RWPE1 (cell line): ENCODE results near the gene PRR15L.

Experiments used
- CTCF ChIA-PET: fragments of 350-600 bp; sonication (Branson Sonifier 250); formaldehyde crosslinking; extraction: SDS; loops from one replicate; lab custom pipeline; 2021; lab: Yijun Ruan, JAX
- POLR2A ChIA-PET: fragments of 400-600 bp; formaldehyde crosslinking; extraction: SDS; loops from one replicate; lab custom pipeline; 2020; ENCODE audit warnings: antibody characterized with exemption; ENCODE audit not compliant: low non-redundant PET; lab: Yijun Ruan, JAX
- DNase-seq: peaks from one replicate; pipeline ENCODE4 v3.0.0; 2012; ENCODE audit warnings: low spot score
- H3K27ac ChIP-seq: fragments of 450-650 bp; 2 replicates; pipeline ENCODE4 v1.5.1; 2017
- TF ChIP-seq, protein P1 (sequence below): fragments of 450-650 bp; conservative IDR thresholded peaks from 2 replicates; pipeline ENCODE4 v1.5.1; 2017; ENCODE audit warnings: low read depth, mild to moderate bottlenecking

Gene PRR15L

DNA sequence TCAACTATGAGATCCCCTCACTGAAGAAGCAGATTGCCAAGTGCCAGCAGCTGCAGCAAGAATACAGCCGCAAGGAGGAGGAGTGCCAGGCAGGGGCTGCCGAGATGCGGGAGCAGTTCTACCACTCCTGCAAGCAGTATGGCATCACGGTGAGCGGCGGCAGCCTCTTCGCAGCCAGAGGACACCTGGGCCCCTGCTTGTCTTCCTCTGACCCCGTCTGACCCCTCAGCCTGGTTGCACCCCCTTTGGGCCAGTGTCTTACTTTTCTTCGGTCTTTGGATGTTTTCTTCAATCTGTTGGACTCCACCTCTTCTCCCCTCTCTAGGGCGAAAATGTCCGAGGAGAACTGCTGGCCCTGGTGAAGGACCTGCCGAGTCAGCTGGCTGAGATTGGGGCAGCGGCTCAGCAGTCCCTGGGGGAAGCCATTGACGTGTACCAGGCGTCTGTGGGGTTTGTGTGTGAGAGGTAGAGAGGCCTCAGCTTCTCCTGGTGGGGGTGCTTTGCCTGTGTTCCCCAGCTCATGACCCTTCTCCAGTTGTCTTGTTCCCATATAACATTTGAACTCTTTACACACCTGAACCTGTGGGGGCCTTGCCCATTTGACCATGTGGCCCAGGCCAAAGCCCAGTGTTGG is 17.6 kb upstream of the PRR15L start:
- CTCF ChIA-PET = no interaction called here
- TF ChIP-seq, protein P1, sequence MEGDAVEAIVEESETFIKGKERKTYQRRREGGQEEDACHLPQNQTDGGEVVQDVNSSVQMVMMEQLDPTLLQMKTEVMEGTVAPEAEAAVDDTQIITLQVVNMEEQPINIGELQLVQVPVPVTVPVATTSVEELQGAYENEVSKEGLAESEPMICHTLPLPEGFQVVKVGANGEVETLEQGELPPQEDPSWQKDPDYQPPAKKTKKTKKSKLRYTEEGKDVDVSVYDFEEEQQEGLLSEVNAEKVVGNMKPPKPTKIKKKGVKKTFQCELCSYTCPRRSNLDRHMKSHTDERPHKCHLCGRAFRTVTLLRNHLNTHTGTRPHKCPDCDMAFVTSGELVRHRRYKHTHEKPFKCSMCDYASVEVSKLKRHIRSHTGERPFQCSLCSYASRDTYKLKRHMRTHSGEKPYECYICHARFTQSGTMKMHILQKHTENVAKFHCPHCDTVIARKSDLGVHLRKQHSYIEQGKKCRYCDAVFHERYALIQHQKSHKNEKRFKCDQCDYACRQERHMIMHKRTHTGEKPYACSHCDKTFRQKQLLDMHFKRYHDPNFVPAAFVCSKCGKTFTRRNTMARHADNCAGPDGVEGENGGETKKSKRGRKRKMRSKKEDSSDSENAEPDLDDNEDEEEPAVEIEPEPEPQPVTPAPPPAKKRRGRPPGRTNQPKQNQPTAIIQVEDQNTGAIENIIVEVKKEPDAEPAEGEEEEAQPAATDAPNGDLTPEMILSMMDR = no peak
- POLR2A ChIA-PET = no interaction called here

DNA sequence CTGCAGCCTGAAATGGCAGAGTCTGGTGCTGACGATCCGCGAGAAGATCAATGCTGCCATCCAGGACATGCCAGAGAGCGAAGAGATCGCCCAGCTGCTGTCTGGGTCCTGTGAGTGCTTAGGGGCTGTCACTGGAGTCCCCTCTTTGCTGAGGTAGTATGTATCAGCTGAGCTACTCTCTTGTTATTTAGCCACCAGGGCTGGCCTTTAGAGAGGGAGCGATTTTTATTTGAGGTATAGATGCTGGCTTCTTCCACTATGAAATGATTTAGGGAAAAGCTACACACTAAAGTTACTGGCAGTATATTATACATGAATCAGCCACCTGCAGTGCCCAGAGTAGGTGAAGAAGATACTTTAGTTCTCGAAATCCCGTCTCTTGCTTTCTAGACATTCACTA is 15.9 kb upstream of the PRR15L start:
- ChIA-PET CTCF (interaction anchor here (0.7 kb wide), 1 partner anchor 67 kb away, joined by 3 read pairs; no protein-coding TSS in a partner anchor), POLR2A (no interaction called here)
- DNase-seq = no peak
- no peak overlapping the region for H3K27ac ChIP-seq
- TF ChIP-seq, protein P1 = no peak

More for the DNA sequence above, 17.6 kb upstream of the PRR15L start:
- H3K27ac ChIP-seq = peak overlapping the region; percentile 6; the same call in 1 of the 2 replicates
- DNase-seq = no peak

DNA sequence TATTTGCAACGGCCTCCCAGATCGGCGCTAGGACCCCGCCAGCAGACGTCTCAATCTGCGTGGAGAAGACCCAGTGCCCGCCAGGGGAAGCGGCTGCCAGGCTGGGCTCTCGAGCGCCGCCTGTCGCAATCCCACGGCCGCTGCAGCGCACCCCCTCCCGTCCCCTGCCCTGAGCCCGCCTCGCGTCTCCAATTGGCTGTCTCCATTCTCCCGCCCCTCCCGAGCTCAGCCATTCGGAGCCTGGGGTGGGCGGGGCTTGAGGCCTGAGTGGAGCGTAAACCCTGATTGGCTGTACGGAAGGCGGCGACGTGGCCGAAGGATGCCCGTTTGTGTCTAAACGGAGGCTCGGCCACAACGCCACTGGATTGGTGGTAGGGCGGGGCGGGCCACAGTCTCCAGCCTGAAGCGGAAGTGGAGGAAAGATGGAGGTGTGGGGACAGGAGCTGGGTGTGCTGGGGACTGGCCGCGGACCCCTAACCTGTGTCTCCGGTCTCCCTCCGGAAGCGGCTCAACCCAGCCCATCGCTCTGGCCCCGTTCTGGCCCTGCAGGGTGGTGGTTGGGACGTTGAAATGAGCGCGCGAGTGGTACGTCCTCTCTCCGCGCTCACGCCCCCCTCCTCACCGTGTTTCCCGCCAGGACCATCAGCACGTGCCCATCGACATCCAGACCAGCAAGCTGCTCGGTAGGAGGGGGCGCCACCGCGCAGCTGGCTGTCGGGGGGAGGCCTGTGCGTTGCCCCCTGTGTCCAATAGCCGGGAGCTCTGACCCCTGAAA is 13.2 kb upstream of the PRR15L start, which contains the start of gene CDK5RAP3:
TSS of gene CDK5RAP3 (plus strand) at position 389 of the 775 bp plus-strand sequence. CDS start at position 423, 34 bp downstream.
- TF ChIP-seq, protein P1 = peak; percentile 100
- CTCF ChIA-PET = interaction anchor here (0.6 to 2.3 kb wide), 9 partner anchors 10 to 1687 kb away, joined by 3 to 17 read pairs (median 4); partner anchors contain the start of genes PRR15L and SP2
- POLR2A ChIA-PET = interaction anchor here (0.9 kb wide), 2 partner anchors 13 to 46 kb away, joined by 3 to 4 read pairs; partner anchors contain the start of gene PRR15L
- DNase-seq = peak; percentile 97
- peak within 1 kb of the TSS; percentile 78 for H3K27ac ChIP-seq

DNA sequence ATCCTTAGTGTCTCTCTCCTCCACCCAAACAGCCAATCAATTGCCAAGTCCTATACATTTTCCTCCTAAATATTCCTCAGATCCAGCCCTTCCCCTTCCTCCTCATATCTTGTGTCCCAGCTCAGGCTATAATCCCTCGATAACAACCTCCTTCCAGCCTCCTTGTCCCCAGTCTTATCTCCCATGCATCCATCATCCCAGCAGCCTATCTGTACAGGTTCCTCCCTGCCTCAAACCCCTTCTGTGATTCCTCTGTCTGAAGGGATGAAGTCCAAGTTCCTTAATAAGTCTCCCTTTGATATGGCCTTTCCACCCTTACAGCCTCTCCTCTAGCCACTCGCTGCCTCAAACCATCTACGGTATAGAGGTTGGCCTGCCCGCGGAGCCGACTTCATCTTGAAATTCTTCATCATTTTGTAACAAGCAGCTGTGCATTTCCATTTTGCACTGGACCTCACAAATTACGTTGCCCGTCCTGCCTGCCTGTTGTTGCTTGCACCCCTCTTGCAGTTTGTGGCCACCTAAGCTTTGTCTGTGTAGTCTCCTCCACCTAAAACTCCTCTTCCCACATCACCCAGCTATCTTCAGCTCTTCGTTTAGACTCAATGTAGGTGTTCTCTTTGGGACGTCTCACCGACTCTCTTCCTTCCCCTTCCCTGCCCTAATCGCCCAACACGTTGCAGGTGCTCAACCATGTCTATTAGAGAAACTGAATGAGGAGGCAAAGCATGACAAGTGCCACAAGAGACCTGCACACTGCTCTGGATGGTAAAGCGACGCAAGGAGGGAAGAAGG is 12.4 kb upstream of the PRR15L start:
- CTCF ChIA-PET = interaction anchor here (0.5 to 2.3 kb wide), 13 partner anchors 10 to 961 kb away, joined by 3 to 17 read pairs (median 3); no protein-coding TSS in a partner anchor
- no peak for DNase-seq
- TF ChIP-seq, protein P1 = no peak
- POLR2A ChIA-PET = interaction anchor here (0.9 kb wide), 2 partner anchors 13 to 45 kb away, joined by 3 to 4 read pairs; partner anchors contain the start of gene PRR15L
- peak overlapping the region; percentile 78 for H3K27ac ChIP-seq

DNA sequence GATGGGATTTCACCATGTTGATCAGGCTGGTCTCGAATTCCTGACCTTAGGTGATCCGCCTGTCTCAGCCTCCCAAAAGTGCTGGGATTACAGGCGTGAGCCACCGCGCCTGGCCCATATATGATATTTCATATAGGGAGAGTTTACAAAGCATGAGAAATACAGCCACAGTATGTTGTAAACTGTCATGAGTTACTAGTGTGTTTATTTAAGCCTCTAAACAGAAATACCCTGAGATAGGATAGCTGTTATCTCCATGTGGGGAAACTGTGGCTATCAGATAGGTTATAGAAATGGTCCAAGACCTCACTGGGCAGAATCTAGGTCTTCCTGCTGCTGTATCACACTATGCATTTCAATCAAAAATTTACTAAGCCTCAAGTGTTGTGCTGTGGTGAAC is 11.2 kb upstream of the PRR15L start:
- peak overlapping the region; percentile 86 for H3K27ac ChIP-seq
- CTCF ChIA-PET = interaction anchor here (0.6 to 2.3 kb wide), 3 partner anchors 20 to 50 kb away, joined by 3 to 15 read pairs (median 8); no protein-coding TSS in a partner anchor
- TF ChIP-seq, protein P1 = no peak
- no peak for DNase-seq
- POLR2A ChIA-PET = no interaction called here
